ENCODE data around the gene RAB40C.
"Not testable (repeated sequence)": the region's sequence is repeated elsewhere in the genome, so short reads cannot be mapped to it uniquely, and the experiment has no call there.

The RAB40C gene

GRCh38 chr16:591231-591630 is 1.4 kb downstream of the RAB40C start:
- no peak for DNase-seq

GRCh38 chr16:591892-592517 is 2.1 kb downstream of the RAB40C start:
- no peak for DNase-seq

DNA sequence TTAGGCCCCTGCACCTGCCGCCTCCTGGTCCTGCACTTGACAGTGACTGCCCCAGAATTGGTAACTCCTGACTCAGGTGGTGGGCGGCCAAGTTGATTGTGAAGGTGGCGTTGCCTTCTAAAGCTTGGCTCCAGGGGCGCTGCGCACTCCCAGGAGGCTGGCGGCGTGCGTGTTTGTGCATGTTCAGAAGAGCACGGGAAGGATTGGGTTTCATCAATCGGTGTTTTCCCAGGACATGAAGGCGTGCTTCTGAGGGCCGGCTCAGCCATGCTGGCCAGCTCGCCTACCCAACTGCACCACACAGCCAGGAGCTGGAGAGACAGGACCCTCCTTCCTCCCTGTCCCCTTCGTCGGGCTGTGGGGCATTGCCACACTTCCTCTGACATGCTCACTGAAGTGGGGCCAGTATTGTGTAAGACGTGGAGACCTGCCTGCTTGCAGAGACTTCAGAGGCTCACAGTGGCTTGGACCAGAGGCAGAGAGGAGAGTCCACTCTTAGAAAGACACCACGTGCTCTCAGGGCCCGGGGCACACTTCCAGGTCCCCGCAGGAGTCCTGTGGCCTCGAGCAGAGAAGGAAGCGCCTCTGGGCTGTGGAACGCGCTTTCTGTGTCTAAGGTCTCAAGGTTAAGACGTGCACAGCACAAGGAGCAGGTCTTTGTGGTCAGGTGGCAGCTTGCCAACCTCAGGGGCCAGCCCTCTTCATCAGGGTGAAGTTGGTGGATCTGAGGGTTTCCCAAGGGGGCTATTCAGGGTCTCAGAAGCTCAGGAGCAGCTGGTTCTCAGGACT is 2.8 kb downstream of the RAB40C start:
- DNase-seq, result no peak

DNA sequence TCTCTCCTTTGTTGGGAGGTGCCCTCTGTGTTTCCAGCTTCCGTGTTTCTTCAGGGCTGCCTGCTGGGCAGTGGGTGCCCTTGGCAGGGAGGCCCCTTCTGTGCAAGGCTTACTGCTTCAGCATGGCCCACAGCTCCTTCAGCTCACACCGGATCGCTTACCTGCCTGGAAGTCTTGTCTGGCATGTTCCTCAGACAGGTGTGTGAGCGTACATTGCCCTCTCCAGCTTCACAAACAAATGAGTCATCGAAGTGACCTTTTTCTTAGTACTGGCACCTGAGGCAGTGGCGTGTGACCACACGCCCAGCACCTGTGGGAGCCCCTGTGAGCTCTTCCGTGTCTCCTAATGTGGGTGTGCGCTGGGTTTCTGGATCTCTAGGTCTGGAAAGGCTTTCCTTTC is 3.5 kb downstream of the RAB40C start:
- no peak for DNase-seq

DNA sequence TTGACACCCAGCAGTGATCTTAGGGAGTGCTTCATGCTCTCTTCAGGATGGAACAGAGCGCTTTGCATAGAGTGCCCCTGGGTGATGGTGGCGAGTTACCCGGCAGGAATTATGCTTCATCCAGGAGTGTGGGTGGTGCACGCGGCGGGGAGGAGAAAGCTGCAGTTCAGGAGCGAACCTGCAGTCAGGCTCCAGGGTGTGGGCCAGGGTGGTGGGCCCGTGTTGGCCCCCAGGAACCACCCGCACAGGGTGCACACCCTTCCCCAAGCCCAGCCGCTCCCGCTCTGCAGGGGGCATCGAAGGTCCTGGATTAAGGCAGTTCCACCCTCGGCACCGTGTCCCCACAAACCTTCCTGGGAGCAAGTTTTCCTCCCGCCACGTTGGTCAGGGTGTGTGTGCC is 3.9 kb downstream of the RAB40C start:
- DNase-seq, result no peak

DNA sequence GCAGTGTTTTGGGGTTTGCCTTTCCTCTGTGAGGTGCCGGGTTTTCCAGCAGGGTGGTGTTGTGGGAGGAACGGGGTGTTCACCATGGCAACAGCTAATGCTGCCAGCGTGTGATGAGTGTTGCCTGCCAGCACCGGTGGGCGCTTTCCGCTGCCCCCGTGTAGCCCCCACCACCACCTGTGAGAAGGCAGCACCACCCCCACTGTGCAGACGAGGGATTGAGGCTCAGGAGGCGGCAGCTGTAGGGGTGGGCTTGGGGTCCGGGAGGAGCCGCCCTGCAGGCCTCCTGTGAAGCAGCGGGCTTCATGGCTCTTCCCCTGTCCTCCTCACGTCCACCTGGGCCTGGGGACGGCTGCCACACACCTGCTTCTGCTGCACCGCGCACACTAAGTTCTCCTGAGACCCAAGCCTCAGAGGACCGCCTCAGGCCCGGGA is 5.2 kb downstream of the RAB40C start:
- DNase-seq, result no peak

DNA sequence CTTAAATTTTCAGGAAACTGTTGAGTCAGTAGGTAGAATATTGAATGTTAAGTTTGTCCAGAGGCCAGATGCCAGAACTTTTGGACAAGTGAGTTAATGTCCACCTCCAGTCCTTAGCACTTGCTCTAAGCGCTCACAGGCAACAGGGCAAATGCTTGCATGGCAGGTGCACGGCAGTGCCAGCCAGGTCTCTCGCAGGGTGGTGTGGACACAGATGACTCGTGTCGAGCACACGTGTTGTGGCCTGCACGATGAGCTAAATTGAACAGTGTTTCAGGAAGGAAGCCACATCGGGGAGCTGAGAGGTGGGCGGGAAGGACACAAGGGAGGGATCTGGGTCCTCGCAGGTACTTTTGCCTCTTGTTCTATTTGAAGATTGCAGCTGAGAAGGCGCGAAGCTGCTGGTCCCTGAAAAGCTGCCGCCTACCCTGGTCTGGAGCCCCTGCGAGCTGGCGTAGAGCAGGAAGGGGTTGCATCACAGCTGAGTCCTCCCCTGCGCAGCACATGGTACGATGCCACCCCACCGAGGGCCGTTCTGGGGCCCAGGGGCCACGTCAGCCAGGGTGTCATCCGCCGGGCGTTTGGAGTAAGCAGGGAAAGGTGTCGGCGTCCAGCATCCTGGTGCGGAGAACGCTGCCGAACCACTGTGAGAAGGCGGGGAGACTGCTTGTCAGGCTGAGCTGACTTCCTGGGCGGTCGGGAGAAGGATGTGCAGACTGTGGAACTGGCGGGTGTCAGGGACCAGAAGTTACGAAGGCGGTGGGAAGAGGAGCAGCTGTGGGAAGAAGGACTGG is 6.3 kb downstream of the RAB40C start:
- DNase-seq, result no peak

- no peak for DNase-seq
Observed at GRCh38 chr16:596736-597060, 6.8 kb downstream of the RAB40C start.

DNA sequence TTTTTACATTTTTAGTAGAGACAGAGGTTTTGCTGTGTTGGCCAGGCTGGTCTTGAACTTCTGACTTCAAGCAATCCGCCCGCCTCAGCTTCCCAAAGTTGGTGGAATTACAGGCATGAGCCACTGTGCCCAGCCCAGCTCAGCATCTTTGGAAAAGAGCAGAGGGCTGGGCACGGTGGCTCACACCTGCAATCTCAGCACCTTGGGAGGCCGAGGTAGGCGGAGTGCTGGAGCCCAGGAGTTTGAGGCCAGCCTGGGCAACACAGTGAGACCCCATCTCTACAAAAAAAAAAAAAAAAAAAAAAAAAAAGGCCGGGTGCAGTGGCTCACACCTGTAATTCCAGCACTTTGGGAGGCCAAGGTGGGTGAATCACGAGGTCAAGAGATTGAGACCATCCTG is 7.8 kb downstream of the RAB40C start:
- DNase-seq, result not testable (repeated sequence)

- no peak for DNase-seq
Observed at GRCh38 chr16:598823-599739, 9.2 kb downstream of the RAB40C start.

GRCh38 chr16:600781-601180 is 10.9 kb downstream of the RAB40C start:
- DNase-seq, result no peak

DNA sequence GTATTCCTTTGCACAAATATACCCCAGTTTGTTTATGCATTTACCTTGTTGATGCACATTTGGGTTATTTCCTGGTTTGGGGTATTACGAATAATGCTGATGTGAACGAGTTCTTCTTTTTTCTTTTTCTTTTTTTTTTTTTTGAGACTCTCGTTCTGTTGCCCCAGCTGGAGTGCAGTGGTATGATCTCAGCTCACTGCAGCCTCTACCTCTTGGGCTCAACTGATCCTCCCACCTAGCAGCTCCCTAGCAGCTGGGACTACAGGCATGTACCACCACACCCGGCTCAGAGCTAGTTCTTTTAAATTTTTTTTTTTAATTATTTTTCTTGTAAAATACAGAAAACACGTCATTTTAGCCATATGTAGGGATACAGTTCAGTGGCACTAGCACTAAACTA is 14.1 kb downstream of the RAB40C start:
- no peak for DNase-seq

GRCh38 chr16:606656-607307 is 16.9 kb downstream of the RAB40C start:
- no peak for DNase-seq

- peak; percentile 85 for DNase-seq
Observed at GRCh38 chr16:608019-608418, 18.2 kb downstream of the RAB40C start.

GRCh38 chr16:609316-609715 is 19.4 kb downstream of the RAB40C start:
- no peak for DNase-seq

DNA sequence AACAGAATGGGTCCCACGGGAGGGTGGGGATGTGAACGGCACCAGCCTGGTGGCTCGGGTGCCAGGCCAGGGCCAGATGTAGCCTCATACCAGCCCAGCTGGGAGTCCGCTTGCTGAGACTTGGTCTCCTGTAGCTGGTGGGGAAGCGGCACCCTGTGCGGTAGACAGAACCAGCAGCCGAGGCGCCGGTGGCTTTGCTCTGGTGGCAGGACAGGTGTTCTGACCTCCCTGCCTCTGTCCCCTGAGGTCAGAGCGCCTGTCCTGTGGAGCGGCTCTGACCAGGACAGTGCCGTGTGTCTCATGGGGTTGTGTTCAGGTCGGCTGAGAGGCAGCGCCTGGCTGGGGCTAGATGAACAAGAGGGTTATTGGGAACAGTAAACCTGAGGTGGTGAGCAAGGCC is 20.1 kb downstream of the RAB40C start:
- DNase-seq, result no peak

- peak; percentile 65 for DNase-seq
Observed at GRCh38 chr16:610513-611381, 20.9 kb downstream of the RAB40C start.

GRCh38 chr16:615122-615521 is 25.3 kb downstream of the RAB40C start:
- DNase-seq, result no peak

GRCh38 chr16:616733-617586 is 27.1 kb downstream of the RAB40C start:
- DNase-seq, result no peak

DNA sequence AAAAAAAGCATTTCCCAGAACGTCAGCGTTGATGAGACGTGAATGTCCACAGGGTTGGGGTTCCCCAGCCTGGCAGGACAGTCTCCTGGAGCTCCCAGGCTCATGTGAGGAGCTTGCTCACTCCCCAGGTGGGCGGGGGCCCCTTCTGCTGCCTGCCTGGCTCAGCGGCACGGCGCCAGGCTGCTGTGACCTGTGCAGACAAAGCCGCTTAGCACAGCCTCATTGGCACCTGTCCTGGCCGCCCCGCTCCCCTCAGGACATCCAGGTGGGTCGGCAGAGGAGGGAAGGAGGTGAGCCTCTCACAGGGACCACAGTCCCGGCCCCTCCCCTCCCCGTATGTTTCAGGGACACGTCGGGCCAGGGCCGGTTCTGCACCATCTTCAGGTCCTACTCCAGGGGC is 28.0 kb downstream of the RAB40C start:
- DNase-seq, result no peak
